NCI-H748 (cell line): ENCODE data around the gene NIT2.
"Not testable (repeated sequence)": the region's sequence is repeated elsewhere in the genome, so short reads cannot be mapped to it uniquely, and the experiment has no call there.

ENCODE experiments used
- DNase-seq: peaks from one replicate; lab custom pipeline; 2025; ENCODE audit not compliant: unreplicated experiment; lab: John Stamatoyannopoulos, UW

Gene NIT2

DNA sequence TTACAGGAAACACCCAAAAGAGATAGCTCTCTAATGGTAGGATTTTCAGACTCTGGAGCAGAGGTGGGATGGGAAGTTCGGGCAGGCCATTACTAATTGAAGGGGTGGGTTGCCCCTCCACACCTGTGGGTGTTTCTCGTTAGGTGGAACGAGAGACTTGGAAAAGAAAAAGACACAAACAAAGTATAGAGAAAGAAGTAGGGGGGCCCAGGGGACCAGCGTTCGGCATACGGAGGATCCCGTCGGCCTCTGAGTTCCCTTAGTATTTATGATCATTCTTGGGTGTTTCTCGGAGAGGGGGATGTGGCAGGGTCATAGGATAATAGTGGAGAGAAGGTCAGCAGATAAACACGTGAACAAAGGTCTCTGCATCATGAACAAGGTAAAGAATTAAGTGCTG is 1.7 kb downstream of the NIT2 start:
- DNase-seq: not testable (repeated sequence)

DNA sequence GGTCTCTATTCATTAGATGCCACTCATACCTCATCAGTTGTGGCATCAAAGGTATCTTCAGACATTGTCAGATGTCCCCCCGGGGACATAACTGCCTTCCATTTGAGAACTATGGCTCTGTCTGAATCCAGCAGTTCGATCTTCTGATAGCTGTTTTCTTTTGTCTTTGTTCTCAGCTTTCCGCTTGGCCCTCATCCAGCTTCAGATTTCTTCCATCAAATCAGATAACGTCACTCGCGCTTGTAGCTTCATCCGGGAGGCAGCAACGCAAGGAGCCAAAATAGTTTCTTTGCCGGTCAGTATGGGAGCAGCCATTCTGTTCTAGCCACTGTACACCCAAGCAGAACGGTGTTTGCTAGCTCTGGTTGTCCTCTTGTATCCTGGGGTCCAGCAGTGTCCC is 4.4 kb downstream of the NIT2 start:
- peak; percentile 8 for DNase-seq

DNA sequence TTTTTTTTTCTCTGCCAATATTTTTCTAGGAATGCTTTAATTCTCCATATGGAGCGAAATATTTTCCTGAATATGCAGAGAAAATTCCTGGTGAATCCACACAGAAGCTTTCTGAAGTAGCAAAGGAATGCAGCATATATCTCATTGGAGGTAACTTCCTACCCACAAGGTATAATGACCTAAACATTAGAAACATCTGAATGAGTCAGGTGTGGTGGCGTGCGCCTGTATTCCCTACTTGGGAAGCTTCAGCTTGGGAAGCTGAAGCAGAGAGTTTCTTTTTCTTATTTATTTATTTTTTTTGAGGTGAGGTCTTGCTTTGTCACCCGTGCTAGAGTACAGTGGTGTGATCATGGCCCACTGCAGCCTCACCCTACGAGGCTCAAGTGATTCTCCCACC is 5.2 kb downstream of the NIT2 start:
- DNase-seq: no peak

DNA sequence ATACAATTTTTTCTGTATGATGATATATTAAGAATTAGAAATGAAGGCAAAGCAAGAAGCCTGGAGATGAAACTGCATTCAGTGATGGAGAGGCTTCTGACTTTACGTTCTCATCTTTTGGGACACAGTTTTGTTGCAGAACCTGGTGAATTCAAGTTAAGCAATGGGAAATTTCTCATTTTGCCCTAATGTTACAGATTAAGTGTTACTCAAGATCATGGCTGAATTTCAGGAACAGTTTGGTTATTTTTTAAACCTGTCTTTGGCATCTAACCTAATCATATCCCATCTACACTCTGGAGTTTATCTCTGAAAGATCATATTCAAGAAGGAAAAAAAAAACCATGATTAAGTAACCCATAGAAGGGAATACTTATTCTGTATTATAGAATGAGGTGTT is 6.0 kb downstream of the NIT2 start:
- DNase-seq: no peak

DNA sequence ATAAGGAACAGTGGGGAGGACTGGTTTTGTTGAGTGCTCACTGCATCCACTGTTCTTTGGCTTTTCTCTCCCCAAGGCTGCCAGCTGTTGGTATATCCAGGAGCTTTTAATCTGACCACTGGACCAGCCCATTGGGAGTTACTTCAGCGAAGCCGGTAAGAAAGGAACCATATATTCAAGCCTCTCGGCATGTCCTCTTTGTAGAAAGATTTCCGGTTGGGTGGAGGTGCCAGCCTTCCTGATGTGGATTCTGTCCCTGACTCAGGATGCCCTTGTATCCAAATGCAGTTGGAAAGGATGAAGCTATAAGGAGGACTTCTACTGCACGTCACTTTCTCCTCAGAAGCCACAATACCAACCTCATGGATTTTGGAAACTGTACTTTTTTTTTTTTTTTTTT is 14.2 kb downstream of the NIT2 start:
- DNase-seq: no peak

DNA sequence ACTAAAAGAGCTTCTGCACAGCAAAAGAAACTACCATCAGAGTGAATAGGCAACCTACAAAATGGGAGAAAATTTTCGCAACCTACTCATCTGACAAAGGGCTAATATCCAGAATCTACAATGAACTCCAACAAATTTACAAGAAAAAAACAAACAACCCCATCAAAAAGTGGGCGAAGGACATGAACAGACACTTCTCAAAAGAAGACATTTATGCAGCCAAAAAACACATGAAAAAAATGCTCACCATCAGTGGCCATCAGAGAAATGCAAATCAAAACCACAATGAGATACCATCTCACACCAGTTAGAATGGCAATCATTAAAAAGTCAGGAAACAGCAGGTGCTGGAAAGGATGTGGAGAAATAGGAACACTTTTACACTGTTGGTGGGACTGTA is 17.2 kb downstream of the NIT2 start:
- not testable (repeated sequence) for DNase-seq

DNA sequence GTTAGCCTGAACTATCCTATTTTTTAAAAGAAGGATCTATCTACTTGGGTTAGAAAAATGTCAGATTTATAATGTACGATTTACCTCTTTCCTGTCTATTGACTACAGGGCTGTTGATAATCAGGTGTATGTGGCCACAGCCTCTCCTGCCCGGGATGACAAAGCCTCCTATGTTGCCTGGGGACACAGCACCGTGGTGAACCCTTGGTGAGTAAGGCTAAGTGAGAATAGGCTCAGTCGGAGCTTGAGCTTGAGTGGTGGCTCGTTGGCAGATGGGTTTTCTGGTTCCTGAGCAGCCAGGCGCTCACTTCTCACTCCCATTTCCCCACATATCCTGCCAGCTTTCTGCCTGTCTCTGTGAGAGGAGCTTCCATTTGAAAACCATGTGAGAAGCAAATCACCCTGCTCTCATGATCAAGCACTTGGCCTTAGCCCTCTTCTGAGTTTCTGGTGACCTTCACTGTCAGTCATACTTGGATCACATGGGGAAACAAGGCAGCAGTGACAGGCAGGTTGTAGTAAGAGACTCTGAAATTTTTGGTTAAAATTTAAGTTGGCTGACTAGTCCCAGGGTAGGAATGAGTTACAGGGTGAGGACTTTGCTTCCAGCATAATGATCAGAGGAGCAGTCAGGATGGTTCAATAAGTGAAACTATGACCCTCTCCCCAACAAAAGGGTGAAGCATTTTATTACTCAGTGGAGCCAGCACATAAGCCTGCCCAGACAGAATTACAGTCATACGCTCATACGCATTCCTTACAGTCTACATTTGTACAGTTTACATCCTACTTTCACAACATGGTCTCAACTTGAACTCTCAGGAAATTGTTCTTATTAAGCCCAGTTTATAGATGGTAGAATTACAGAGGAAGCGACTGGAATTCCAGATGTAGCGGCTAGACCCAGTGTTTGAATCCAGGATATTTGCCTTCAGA is 18.0 kb downstream of the NIT2 start:
- DNase-seq: no peak

DNA sequence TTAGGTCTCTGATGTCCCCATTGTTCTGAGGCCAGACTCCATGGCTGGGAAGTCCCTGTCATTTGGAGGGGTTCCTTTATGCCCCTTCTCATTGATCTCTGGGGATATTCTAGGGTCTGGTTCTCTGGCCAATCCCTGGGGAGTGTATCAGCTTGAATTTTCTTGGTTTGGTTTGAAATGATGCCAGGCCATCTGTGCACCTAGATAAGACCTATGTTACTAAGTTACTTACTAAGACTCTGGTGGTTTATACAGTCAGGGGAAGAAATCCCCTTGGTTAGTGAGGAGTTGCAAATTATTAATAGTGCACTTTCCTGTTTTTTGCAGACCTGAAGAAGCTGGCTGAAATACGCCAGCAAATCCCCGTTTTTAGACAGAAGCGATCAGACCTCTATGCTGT is 20.3 kb downstream of the NIT2 start:
- DNase-seq: no peak

DNA sequence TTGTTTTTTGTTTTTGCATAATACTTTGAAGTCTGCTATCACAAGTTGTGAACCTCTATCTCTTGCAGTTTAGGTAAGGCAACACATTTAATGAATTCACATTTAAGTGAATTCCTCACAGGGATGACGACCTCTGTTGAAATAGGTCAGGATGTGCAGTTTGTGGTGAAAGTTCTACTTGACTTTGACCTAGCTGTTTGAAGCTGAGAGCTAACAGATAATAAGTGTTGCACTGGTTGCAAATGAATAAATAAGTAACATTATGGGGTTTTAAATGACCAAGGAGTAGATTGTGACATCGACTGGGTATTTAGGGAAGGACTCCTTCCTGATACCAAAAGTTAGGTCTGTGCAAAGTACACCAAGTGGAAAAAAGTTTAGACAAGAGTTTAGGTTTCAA is 23.9 kb downstream of the NIT2 start:
- DNase-seq: no peak

DNA sequence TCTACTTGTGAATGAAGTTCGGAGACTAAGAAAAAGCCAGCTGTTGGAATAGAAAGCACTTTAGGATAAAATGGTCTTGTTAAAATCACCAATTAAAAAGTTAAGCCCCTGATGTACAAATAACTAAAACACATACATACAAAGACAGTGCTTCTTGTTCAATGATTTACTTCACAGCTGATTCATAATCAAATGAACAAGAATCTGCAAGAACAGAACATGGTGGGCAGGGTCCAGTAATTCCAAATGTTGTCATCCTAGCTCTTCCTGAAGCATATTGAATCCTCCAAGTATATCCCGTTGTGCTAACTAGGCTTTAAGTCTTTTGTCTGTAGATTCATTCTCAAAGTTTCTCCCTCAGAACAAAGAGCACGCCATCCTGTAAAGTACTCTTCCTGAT is 24.5 kb downstream of the NIT2 start:
- no peak for DNase-seq

DNA sequence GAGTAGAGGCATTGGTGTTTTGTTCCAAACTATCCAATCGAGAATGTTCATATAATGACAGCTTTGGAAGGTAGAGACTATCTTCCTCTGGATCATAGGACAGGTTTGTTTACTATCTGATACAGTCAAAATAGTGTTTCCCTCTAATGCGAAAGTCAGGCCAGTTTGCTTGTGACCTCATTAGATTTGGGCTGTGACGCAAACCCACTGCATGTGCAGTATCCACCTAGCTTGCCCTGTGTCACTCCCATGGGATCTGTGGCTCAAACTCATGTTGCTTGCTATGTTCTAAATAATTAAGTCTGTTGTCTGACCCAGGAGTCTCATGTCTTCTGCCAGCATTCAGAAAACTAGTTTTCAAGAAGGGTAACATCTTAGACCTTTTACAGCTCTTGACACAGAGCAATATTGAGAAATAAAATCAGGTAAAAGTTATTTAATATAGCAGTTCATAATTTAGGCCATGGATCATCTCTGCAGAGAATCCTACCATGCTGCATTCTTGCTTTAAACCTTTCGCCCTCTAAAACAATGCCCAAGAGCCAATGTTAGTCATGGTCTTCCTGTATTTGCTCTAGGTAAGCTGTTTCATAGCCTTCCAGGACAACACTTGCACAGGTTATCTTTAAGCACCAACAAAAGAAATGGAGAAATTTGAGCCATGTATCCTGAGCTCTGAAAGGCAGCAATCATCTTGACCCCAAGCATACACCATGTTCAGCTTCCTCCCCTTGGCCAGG is 26.4 kb downstream of the NIT2 start:
- DNase-seq: no peak

DNA sequence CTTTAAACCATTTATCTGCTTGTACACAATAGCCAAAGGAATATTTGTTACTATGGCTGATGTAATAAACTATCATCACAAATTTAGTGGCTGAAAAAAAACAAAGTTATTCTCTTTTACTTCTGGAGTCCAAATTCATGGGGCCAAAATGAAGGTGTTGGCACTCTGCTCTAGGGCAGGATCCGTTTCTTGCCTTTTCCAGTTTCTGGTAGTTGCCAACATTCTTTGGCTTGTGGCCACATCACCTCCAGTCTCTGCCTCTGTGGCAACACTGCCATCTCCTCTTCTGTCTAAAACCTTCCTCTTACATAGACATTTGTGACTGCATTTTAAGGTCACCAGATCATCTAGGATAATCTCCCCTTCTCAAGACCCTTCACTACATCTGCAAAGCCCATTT is 27.3 kb downstream of the NIT2 start:
- DNase-seq: no peak

DNA sequence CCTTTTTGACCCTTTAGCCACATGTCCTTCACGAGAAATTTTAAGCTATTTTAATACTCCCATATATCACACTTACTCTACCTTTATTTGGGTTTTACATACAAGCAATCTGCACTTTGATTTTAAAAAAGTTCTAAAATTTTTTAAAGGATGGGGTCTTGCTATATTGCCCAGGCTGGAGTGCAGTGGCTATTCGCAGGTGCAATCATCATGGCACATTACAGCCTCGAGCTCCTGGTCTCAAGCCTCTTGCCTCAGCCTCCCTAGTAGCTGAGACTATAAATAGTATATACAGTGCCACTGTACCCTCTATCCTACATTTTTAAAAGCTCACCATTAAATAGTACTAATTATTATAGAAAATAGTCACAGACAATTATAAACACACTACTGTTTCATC is 29.9 kb downstream of the NIT2 start:
- no peak for DNase-seq

DNA sequence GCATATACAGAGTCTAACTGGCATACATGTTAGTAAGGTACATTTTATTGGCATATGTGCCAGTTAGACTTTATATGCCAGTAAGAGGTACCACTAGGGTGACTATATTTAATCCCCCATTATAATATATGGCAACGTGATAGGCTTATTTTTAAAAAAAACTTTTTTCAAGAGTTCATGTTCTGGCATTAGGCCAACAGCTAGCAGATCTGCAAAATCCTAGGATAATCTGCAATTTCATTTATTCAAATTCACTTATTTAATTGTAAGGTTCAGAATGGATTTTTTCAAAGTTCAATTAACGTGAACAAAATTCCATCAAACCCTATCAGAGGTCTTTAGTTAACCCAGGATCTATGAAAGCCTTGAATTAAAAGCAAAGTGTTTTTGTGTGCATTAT is 31.9 kb downstream of the NIT2 start:
- no peak for DNase-seq

DNA sequence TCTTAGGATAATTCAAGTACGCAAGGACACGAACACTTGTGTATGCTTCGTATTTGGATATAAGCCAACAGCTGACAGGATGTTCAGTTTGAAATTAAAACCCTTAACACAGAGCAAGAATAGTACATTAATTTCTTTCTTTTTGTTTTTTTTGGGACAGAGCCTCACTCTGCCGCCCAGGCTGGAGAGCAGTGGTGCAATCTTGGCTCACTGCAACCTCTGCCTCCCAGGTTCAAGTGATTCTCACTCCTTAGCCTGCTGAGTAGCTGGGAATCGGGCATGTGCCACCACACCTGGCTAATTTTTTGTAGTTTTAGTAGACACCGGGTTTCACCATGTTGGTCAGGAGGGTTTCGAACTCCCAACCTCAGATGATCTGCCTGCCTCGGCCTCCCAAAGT is 33.9 kb downstream of the NIT2 start:
- no peak for DNase-seq

DNA sequence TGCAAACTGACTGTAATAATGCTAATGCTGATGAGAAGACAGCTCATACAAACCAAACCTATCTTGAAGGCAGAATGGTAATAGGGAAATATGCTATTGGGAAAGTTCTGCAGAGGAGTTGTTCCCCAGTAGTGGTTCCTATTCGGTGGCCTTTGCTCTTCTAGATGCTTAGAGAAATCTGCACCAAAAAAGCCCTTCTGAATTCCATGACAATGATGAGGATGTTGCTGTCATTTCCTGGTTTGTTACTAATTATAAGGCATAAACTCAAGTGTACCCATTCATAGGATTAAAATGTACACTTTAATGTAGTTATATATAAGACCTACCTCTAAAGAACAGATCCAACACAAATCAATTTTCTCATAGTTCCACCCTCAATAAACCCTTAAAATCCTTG is 36.2 kb downstream of the NIT2 start:
- no peak for DNase-seq

DNA sequence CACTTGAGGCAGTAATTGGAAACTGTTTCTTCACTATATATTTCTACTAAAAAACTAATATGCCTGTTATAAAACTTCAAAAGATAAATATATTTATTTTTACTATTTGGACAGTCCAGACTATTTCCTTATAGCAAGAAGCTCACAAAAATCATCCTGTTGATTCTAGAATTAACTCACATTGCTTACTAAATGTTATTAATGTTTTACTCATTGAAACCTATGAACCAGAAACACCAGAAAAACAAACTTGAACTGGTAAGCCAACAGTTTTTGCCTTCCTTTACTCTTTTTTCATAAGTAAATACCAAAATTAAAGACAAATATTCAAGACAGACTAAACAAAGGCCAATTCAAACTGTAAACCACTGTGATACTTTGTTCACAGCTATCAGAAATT is 40.0 kb downstream of the NIT2 start:
- DNase-seq: no peak

DNA sequence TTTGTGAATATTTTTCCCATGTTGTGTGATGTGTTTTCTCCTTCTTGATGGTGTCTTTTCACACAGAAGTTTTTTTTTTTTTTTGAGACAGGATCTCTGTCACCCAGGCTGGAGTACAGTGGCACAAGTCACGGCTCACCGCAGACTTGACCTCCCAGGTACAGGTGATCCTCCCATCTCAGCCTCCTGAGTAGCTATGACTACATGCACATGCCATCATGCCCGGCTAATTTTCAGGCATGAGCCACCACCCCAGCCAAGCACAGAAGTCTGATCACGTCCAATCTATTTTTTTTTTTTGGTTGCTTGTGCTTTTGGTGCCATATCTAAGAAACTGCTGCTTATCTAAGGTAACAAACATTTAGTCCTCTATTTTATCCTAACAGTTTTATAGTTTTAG is 41.7 kb downstream of the NIT2 start:
- DNase-seq: no peak

DNA sequence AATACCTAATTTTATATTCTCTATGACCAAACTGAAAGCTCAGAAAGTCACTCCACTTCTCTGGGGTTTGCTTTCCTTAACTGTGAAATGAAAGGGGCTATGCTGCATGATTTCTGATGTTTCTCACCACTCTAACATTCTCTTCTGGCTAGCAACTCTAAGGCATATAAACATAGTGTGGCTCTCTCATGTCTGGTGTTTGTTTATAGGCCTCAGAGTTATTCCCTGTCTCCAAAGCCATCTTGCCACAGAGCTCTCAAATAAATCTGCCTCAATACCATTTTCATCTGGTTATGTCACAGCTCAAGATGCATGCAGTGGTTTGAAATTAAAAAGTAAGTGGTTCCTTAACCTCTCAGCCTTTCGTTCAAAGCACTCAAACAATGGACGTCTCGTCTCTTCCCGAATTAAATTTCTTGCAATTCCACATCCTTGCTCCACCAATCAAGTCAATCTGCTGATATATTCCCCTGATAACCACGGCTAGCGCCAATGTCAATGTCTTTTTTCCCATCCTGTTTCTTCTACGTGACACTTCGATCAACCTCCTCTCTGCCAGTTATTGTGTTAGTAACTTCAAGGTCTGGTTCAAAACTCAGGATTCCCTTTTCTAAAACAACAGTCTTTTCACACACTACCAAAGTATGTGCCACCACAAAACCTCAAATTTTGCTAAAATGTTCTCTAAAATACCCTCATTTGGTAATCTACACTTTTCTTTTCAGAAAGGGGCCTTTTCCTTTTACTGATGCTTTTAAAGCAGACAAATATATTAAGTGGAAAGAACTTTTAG is 50.4 kb downstream of the NIT2 start:
- DNase-seq: no peak

DNA sequence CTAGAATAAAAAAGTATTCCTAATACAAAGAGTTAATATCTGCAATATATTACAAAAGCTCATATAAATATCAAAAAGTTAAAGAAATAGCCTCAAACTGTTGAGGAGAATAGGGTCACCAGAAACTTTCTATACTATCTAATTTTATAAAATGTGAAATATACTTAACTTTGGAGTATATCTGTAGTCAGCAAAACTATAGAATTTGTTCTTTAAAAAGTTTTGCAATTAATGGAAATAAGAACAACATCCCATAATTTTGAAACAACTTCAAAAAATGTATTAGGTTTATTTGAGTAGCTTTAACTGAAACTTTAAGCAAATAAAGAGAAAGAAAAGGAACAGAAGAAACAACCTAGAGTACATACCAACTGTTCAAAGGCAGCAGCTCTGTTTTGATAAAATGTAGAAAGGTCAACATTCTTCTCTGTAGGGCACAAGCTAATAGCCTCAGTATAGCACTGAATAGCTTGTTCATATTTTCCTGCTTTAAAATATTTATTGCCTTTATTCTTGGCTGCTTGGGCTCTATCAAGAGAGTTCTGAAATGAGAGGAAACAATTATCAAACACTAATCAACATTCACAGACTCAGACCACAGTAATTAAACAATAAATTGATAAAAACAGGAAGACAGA is 52.0 kb downstream of the NIT2 start:
- no peak for DNase-seq

DNA sequence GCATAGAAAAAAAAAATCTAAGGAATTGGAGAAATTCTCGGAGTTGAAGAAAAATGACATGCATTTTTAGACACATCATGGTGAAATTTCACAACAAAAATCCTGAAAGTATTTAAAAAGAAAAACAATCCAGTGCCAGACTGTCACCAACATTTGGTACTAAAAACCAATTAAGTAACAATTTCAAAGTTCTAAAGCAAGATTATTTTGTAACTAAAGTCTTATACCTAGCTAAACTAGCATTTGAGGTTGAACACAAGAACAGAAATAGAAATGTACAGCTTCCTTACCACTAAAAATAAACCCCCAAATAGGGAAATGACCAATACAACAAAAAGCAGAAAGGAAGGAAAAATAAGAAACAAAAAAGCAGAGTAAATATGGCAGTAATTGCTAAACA is 54.5 kb downstream of the NIT2 start:
- DNase-seq: no peak
